NCI-H2227 treated with DMSO at 0.1 percent for 48 hours (cell line): ENCODE measurements around the gene PPIB.
"Not testable (repeated sequence)": the region's sequence is repeated elsewhere in the genome, so short reads cannot be mapped to it uniquely, and the experiment has no call there.

Source experiments
- DNase-seq: peaks from one replicate; lab custom pipeline; 2025; lab: John Stamatoyannopoulos, UW

Gene PPIB

DNA sequence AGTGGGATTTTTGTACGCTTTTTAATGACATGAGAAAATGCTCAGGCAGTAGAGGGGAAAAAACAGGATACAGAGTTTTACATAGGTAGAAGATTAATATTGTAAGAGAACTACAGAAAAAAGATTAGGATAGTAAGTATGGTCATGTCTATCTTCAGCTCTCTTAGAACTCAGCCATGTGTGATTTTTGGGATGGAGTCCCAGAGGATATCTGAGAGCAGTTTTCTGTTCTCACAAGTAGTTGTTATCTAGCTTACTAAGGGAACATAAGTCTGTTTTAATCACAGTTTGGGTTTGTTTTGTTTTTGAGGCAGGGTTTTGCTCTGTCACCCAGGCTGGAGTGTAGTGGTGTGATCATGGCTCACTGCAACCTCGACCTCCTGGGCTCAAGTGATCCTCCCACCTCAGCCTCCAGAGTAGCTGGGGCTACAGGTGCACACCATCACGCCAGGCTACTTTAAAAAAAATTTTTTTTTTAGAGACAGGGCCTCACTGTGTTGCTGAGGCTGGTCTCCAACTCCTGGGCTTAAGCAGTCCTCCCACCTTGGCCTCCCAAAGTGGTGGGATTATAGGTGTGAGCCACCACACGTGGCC, 52.6 kb downstream of the PPIB start:
- not testable (repeated sequence) for DNase-seq

DNA sequence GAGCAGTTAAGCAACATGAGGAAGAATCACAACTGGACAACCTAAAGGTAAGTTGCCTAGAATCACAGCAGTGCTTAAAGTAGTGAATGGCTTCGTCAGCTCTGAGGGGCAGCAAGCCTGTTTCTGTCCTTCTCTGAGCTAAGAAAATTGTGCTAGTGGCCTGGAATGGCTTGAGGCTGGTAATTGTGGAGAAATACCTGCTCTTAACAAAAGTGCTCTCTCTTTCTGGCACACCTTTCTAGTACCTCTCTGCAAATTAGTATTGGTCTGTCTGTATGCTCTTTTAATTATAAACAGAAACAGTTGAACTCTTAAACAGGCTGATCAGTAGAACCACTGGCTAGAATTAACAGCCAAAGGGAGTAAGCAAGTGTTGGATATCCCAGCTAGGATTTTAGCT, 55.5 kb downstream of the PPIB start:
- DNase-seq: no peak
